Panc1 (cell line): Measurements from ENCODE around the gene FECH. TPM values are rescaled to one million over a fixed set of nuclear protein-coding genes. Genes with fewer than 3 reads are reported as not detected.

Source experiments
- ATAC-seq: fragments of 200-7000 bp; cut with Tn5 transposase; 2 replicates; pipeline ENCODE4 v1.9.1; 2020; ENCODE audit warnings: mild to moderate bottlenecking, moderate library complexity
- BruUV-seq: library from RNA; stranded (reverse); fragments of 400-500 nt; replicated peaks from 2 replicates; lab custom pipeline; 2021; lab: Mats Ljungman, UMichigan
- CTCF ChIA-PET: fragments of 300-600 bp; sonication (Branson Sonifier 250); formaldehyde crosslinking; loops from one replicate; lab custom pipeline; 2022; ENCODE audit warnings: antibody characterized with exemption; lab: Charles Lee
- POLR2A ChIA-PET: fragments of 300-600 bp; sonication (Branson Sonifier 250); formaldehyde crosslinking; loops from one replicate; lab custom pipeline; 2022; ENCODE audit warnings: antibody characterized with exemption; lab: Charles Lee
- DNase-seq: peaks from one replicate; pipeline ENCODE4 v3.0.0-alpha.2; 2010; ENCODE audit warnings: low read depth, low spot score
- H3K27ac ChIP-seq: 2 replicates; pipeline ENCODE4 v1.5.1; 2011; ENCODE audit warnings: mild to moderate bottlenecking, low read length, inconsistent platforms
- H3K27me3 ChIP-seq: fragments of 200-500 bp; sonication (Bioruptor generic); 2 replicates; pipeline ENCODE4 v1.6.0; 2014; ENCODE audit warnings: low read length, inconsistent platforms; ENCODE audit not compliant: control insufficient read depth, insufficient read depth
- H3K36me3 ChIP-seq: fragments of 200-500 bp; sonication (Bioruptor generic); 2 replicates; pipeline ENCODE4 v1.5.1; 2014; ENCODE audit warnings: inconsistent platforms, mild to moderate bottlenecking, low read length, moderate library complexity; ENCODE audit not compliant: control insufficient read depth, insufficient read depth
- H3K4me1 ChIP-seq: 2 replicates; pipeline ENCODE4 v1.5.1; 2011; ENCODE audit warnings: inconsistent platforms, mild to moderate bottlenecking, low read length, moderate library complexity; ENCODE audit not compliant: control insufficient read depth, insufficient read depth
- H3K4me3 ChIP-seq, 2 experiments: 2 replicates each; pipeline ENCODE4 v1.5.1; 2011 to 2012; ENCODE audit warnings: low read depth in 2 of 2, low read length in 2 of 2, mild to moderate bottlenecking in 2 of 2, inconsistent platforms in 1 of 2, moderate library complexity in 1 of 2
- H3K9me3 ChIP-seq: fragments of 200-500 bp; sonication (Bioruptor generic); 2 replicates; pipeline ENCODE4 v1.5.1; 2014; ENCODE audit warnings: low read depth, mild to moderate bottlenecking, inconsistent platforms, low read length, moderate library complexity; ENCODE audit not compliant: control insufficient read depth, insufficient read depth
- POLR2AphosphoS5 ChIP-seq: IDR thresholded peaks from 2 replicates; pipeline ENCODE4 v1.6.1; 2012; ENCODE audit warnings: mild to moderate bottlenecking, low read depth, low read length, moderate library complexity
- SIN3A ChIP-seq: IDR thresholded peaks from 2 replicates; pipeline ENCODE4 v1.6.1; 2012; ENCODE audit warnings: low read depth, mild to moderate bottlenecking, low read length, moderate library complexity, borderline replicate concordance; ENCODE audit not compliant: insufficient read depth
- TCF7L2 ChIP-seq: IDR thresholded peaks from 2 replicates; pipeline ENCODE4 v1.6.1; 2011; ENCODE audit warnings: mild to moderate bottlenecking, low read depth, low read length, inconsistent platforms
- in situ Hi-C: cut with HindIII; loops from 2 replicates; pipeline ENCODE4 v1.10.0; 2016; ENCODE audit warnings: low sequenced_read_pairs, low pct_unique_long_range_greater_than_20kb
- intact Hi-C: fragments of 100-400 bp; cut with micrococcal nuclease; formaldehyde crosslinking; loops from one replicate; pipeline ENCODE4 v1.10.0; 2022; ENCODE audit not compliant: unreplicated experiment
- total RNA-seq: library from RNA; stranded (reverse); gene quantifications from one replicate; pipeline ENCODE4 v1.2.1, GENCODE V29; 2021; ENCODE audit not compliant: unreplicated experiment
- TF ChIP-seq, protein P1 (sequence below): fragments of 450-650 bp; IDR thresholded peaks from 2 replicates; pipeline ENCODE4 v1.5.1; 2017; ENCODE audit warnings: mild to moderate bottlenecking
- TF ChIP-seq, protein P2 (sequence below), 2 experiments: IDR thresholded peaks; 2 replicates each; pipeline ENCODE4 v1.6.1; 2011 to 2012; ENCODE audit warnings: low read depth in 2 of 2, control low read depth in 1 of 2, low read length in 1 of 2, mild to moderate bottlenecking in 1 of 2, moderate library complexity in 1 of 2; ENCODE audit not compliant: insufficient read depth in 1 of 2

Gene FECH
- total RNA-seq, 1 experiment from 2014 or later: 25.2 TPM

DNA sequence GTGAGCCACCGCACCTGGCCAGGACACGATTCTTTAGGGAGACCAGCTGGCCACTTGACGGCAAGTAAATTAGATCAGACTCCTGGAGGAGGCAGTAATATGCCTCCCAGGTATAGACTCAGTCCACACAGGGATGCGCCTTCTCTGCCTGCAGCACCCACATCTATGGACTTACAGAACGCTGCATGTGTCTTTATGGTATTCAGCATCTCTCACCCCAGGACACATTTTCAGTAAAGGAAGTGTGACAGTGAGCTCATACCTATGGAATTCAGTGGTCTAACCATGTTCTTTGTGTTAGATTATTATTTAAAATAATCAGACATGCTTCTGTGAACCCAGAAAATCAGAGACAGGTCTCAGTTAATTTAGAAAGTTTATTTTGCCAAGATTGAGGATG, 41.0 kb upstream of the FECH start:
- H3K4me3 ChIP-seq: no peak overlapping the region
- no peaks in the 10 kb centered on the region for H3K9me3 ChIP-seq
- POLR2A ChIA-PET: no interaction called here
- H3K27ac ChIP-seq: no peak overlapping the region
- peaks cover 5% of the 10 kb centered on the region for H3K4me1 ChIP-seq
- no TSS peak for BruUV-seq
- H3K36me3 ChIP-seq: peaks cover 2% of the 10 kb centered on the region; the same call in 1 of the 2 replicates
- intact Hi-C loops (no loop called here), in situ Hi-C loops (no loop called here)
- no peaks in the 10 kb centered on the region for H3K27me3 ChIP-seq
- no peak for DNase-seq
- CTCF ChIA-PET: no interaction called here
- TF ChIP-seq, protein P1, sequence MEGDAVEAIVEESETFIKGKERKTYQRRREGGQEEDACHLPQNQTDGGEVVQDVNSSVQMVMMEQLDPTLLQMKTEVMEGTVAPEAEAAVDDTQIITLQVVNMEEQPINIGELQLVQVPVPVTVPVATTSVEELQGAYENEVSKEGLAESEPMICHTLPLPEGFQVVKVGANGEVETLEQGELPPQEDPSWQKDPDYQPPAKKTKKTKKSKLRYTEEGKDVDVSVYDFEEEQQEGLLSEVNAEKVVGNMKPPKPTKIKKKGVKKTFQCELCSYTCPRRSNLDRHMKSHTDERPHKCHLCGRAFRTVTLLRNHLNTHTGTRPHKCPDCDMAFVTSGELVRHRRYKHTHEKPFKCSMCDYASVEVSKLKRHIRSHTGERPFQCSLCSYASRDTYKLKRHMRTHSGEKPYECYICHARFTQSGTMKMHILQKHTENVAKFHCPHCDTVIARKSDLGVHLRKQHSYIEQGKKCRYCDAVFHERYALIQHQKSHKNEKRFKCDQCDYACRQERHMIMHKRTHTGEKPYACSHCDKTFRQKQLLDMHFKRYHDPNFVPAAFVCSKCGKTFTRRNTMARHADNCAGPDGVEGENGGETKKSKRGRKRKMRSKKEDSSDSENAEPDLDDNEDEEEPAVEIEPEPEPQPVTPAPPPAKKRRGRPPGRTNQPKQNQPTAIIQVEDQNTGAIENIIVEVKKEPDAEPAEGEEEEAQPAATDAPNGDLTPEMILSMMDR: no peak
- TF ChIP-seq POLR2AphosphoS5 (no peak), TCF7L2 (no peak), SIN3A (no peak)
- TF ChIP-seq, protein P2, sequence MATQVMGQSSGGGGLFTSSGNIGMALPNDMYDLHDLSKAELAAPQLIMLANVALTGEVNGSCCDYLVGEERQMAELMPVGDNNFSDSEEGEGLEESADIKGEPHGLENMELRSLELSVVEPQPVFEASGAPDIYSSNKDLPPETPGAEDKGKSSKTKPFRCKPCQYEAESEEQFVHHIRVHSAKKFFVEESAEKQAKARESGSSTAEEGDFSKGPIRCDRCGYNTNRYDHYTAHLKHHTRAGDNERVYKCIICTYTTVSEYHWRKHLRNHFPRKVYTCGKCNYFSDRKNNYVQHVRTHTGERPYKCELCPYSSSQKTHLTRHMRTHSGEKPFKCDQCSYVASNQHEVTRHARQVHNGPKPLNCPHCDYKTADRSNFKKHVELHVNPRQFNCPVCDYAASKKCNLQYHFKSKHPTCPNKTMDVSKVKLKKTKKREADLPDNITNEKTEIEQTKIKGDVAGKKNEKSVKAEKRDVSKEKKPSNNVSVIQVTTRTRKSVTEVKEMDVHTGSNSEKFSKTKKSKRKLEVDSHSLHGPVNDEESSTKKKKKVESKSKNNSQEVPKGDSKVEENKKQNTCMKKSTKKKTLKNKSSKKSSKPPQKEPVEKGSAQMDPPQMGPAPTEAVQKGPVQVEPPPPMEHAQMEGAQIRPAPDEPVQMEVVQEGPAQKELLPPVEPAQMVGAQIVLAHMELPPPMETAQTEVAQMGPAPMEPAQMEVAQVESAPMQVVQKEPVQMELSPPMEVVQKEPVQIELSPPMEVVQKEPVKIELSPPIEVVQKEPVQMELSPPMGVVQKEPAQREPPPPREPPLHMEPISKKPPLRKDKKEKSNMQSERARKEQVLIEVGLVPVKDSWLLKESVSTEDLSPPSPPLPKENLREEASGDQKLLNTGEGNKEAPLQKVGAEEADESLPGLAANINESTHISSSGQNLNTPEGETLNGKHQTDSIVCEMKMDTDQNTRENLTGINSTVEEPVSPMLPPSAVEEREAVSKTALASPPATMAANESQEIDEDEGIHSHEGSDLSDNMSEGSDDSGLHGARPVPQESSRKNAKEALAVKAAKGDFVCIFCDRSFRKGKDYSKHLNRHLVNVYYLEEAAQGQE (IDR thresholded peaks at IDR 0.05; ENCODE audit: insufficient read depth in 1 of 2, low read depth in 2 of 2, low read length in 1 of 2): no peak
- ATAC-seq: no peak

- Histone ChIP-seq H3K36me3 (peaks cover 8% of the 10 kb centered on the region), H3K4me1 (peaks cover 6% of the 10 kb centered on the region), H3K9me3 (no peaks in the 10 kb centered on the region), H3K4me3 (no peak overlapping the region), H3K27me3 (no peaks in the 10 kb centered on the region), H3K27ac (no peak overlapping the region)
- BruUV-seq: no TSS peak
- in situ Hi-C loops (no loop called here), intact Hi-C loops (no loop called here)
- DNase-seq: no peak
- no peak for ATAC-seq
- TF ChIP-seq, protein P1: no peak
- no peak for TF ChIP-seq POLR2AphosphoS5
- TF ChIP-seq TCF7L2: no peak
- POLR2A ChIA-PET: no interaction called here
- CTCF ChIA-PET: no interaction called here
Measured at GRCh38 chr18:57624988-57625387, 38.5 kb upstream of the FECH start.
